ENCODE data around the gene PGBD5. TPM values are rescaled to one million over a fixed set of nuclear protein-coding genes. Genes with fewer than 3 reads are reported as not detected.
"Not testable (repeated sequence)": the region's sequence is repeated elsewhere in the genome, so short reads cannot be mapped to it uniquely, and the experiment has no call there.

The PGBD5 gene
- polyA plus RNA-seq, 1 experiment, result 1.0 TPM

DNA sequence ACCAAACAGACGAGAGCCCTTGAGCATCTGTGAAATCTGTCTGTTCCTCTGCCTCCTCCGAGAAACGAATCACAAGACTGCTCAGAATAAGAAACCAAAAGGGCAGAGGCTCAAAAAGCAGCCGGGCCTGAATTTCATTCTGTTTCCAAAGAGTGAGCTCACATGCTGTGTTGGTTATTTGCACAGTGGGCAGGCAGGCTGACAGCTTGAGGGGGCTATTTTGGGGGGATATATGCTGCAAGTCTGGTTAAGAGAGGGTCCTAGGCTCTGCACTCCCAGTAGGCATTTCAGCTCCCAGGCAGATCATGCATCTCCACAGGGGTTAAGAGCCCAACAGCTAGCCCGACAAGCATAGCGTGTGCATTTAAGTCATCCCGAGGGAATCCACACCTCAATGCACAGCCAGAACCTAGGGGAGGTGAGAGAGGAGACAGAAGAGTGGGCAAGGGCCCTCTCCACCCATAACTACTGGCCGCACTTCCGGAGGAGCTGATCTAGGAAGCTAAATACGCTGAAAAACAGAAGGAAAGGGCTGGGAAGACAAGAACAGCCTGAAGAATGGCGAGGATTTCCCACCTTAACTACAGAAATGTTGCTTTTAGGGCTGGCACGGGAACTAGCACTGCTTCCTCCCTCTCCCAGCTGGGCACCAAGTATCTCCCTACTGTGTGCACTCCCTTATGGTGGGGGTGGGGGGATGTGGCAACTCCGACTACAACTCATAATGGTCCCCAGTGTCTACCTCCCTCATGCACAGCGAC is 3.7 kb downstream of the PGBD5 start:
- Histone ChIP-seq H3K27ac (ENCODE audit: low read depth, low read length) (no peak overlapping the region), H3K4me3 (ENCODE audit: low read depth, low read length) (no peak overlapping the region), H3K9me3 (ENCODE audit: control insufficient read depth, insufficient read depth, low read length) (no peaks in the 10 kb centered on the region), H3K27me3 (ENCODE audit: control insufficient read depth, insufficient read depth, low read length) (peaks cover 28% of the 10 kb centered on the region)
- ChIA-PET POLR2A (no interaction called here), CTCF (interaction anchor here (0.5 kb wide), 1 partner anchor 108 kb away, joined by 3 read pairs; no protein-coding TSS in a partner anchor)
- DNase-seq (ENCODE audit: low read depth, low spot score), result no peak
- TF ChIP-seq CTCF (IDR thresholded peaks at IDR 0.05; ENCODE audit: low read depth, low read length), result no peak

GRCh38 chr1:230421481-230421880 is 4.7 kb downstream of the PGBD5 start:
- no peak for DNase-seq (ENCODE audit: low read depth, low spot score)
- no peaks in the 10 kb centered on the region for H3K9me3 ChIP-seq (ENCODE audit: control insufficient read depth, insufficient read depth, low read length)
- H3K4me3 ChIP-seq (ENCODE audit: low read depth, low read length), result no peak overlapping the region
- ChIA-PET POLR2A (no interaction called here), CTCF (interaction anchor here (0.5 kb wide), 1 partner anchor 107 kb away, joined by 3 read pairs; no protein-coding TSS in a partner anchor)
- H3K27me3 ChIP-seq (ENCODE audit: control insufficient read depth, insufficient read depth, low read length), result peaks cover 26% of the 10 kb centered on the region
- H3K27ac ChIP-seq (ENCODE audit: low read depth, low read length), result no peak overlapping the region
- TF ChIP-seq CTCF (IDR thresholded peaks at IDR 0.05; ENCODE audit: low read depth, low read length), result no peak

- POLR2A ChIA-PET; H3K9me3 ChIP-seq (ENCODE audit: control insufficient read depth, insufficient read depth, low read length); CTCF ChIA-PET; H3K4me3 ChIP-seq (ENCODE audit: low read depth, low read length); H3K27ac ChIP-seq (ENCODE audit: low read depth, low read length); DNase-seq (ENCODE audit: low read depth, low spot score): not testable (repeated sequence)
- peaks cover 26% of the 10 kb centered on the region for H3K27me3 ChIP-seq (ENCODE audit: control insufficient read depth, insufficient read depth, low read length)
Observed at GRCh38 chr1:230420372-230420771, 5.8 kb downstream of the PGBD5 start.

DNA sequence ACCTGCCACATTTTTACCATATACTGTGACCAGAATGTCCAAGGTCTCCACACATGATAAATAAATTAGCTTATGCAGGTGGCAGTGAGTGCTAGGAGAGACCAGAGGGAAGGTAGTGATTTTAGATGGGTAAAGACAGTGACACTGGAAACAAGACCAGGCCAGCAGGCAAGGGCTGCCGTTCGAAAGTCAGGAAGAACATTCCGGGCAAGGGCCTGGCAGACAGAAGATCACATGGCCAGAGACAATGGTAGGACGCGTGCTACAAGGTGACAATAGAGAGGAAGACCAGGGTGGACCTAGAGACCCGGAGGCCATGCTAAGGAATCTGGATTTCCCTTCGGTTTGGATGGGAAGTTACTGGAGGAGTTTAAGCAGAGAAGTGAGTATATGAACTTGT is 9.7 kb downstream of the PGBD5 start:
- CTCF ChIA-PET, result no interaction called here
- no peak overlapping the region for H3K4me3 ChIP-seq (ENCODE audit: low read depth, low read length)
- no peak overlapping the region for H3K27ac ChIP-seq (ENCODE audit: low read depth, low read length)
- H3K9me3 ChIP-seq (ENCODE audit: control insufficient read depth, insufficient read depth, low read length), result no peaks in the 10 kb centered on the region
- POLR2A ChIA-PET, result no interaction called here
- DNase-seq (ENCODE audit: low read depth, low spot score), result no peak
- TF ChIP-seq CTCF (IDR thresholded peaks at IDR 0.05; ENCODE audit: low read depth, low read length), result no peak
- H3K27me3 ChIP-seq (ENCODE audit: control insufficient read depth, insufficient read depth, low read length), result no peaks in the 10 kb centered on the region

GRCh38 chr1:230415405-230416132 is 10.6 kb downstream of the PGBD5 start:
- TF ChIP-seq CTCF (IDR thresholded peaks at IDR 0.05; ENCODE audit: low read depth, low read length), result no peak
- ChIA-PET POLR2A (no interaction called here), CTCF (no interaction called here)
- Histone ChIP-seq H3K9me3 (ENCODE audit: control insufficient read depth, insufficient read depth, low read length) (no peaks in the 10 kb centered on the region), H3K4me3 (ENCODE audit: low read depth, low read length) (no peak overlapping the region), H3K27ac (ENCODE audit: low read depth, low read length) (no peak overlapping the region), H3K27me3 (ENCODE audit: control insufficient read depth, insufficient read depth, low read length) (no peaks in the 10 kb centered on the region)
- DNase-seq (ENCODE audit: low read depth, low spot score), result no peak

Data from AG04450 (cell line).